H9 (cell line): ENCODE data around the gene MORC1. TPM values are rescaled to one million over a fixed set of nuclear protein-coding genes. Genes with fewer than 3 reads are reported as not detected.

Experiments used
- DNase-seq: peaks from one replicate; pipeline ENCODE4 v3.0.0-alpha.2; 2017
- H2AFZ ChIP-seq: one replicate; pipeline ENCODE4 v1.6.1; 2013; ENCODE audit warnings: mild to moderate bottlenecking, low read length, control low read depth, moderate library complexity
- H2AK5ac ChIP-seq: 2 replicates; pipeline ENCODE4 v1.6.1; 2013; ENCODE audit warnings: low read length, control low read depth, mixed read lengths; ENCODE audit not compliant: insufficient read length
- H2BK120ac ChIP-seq: one replicate; pipeline ENCODE4 v1.6.1; 2013; ENCODE audit warnings: low read depth, mild to moderate bottlenecking, low read length, control low read depth, inconsistent platforms; ENCODE audit not compliant: poor library complexity, severe bottlenecking
- H2BK12ac ChIP-seq: 2 replicates; pipeline ENCODE4 v1.6.1; 2013; ENCODE audit warnings: low read length, control low read depth, mixed read lengths, low read depth; ENCODE audit not compliant: insufficient read length
- H2BK15ac ChIP-seq: 2 replicates; pipeline ENCODE4 v1.6.1; 2013; ENCODE audit warnings: low read depth, low read length, control low read depth
- H2BK20ac ChIP-seq: one replicate; pipeline ENCODE4 v1.6.1; 2013; ENCODE audit warnings: low read depth, mild to moderate bottlenecking, low read length, control low read depth, inconsistent platforms; ENCODE audit not compliant: poor library complexity, severe bottlenecking
- H2BK5ac ChIP-seq: 2 replicates; pipeline ENCODE4 v1.6.1; 2013; ENCODE audit warnings: low read length, control low read depth, mixed read lengths; ENCODE audit not compliant: insufficient read length
- H3K14ac ChIP-seq: 2 replicates; pipeline ENCODE4 v1.6.1; 2013; ENCODE audit warnings: low read length, control low read depth; ENCODE audit not compliant: insufficient read depth
- H3K18ac ChIP-seq: 2 replicates; pipeline ENCODE4 v1.6.1; 2013; ENCODE audit warnings: low read depth, mild to moderate bottlenecking, mixed read lengths, low read length, control low read depth; ENCODE audit not compliant: insufficient read length
- H3K23ac ChIP-seq: 2 replicates; pipeline ENCODE4 v1.6.1; 2013; ENCODE audit warnings: low read length, control low read depth, mixed read lengths, low read depth; ENCODE audit not compliant: insufficient read length
- H3K23me2 ChIP-seq: 2 replicates; pipeline ENCODE4 v1.6.1; 2013; ENCODE audit warnings: low read depth, mild to moderate bottlenecking, mixed read lengths, low read length, control low read depth; ENCODE audit not compliant: insufficient read length, poor library complexity, severe bottlenecking
- H3K27ac ChIP-seq: 2 replicates; pipeline ENCODE4 v1.5.1; 2013; ENCODE audit warnings: low read length, control low read depth, mixed read lengths, low read depth; ENCODE audit not compliant: insufficient read length
- H3K27me3 ChIP-seq: 2 replicates; pipeline ENCODE4 v1.6.1; 2013; ENCODE audit warnings: low read length, control low read depth, inconsistent platforms; ENCODE audit not compliant: insufficient read depth
- H3K4ac ChIP-seq: 2 replicates; pipeline ENCODE4 v1.6.1; 2013; ENCODE audit warnings: low read depth, mild to moderate bottlenecking, control low read depth, inconsistent platforms, low read length, moderate library complexity
- H3K4me1 ChIP-seq: 2 replicates; pipeline ENCODE4 v1.6.1; 2013; ENCODE audit warnings: low read length, control low read depth, inconsistent platforms; ENCODE audit not compliant: insufficient read depth
- H3K4me2 ChIP-seq: 2 replicates; pipeline ENCODE4 v1.6.1; 2013; ENCODE audit warnings: low read length, control low read depth, mixed read lengths; ENCODE audit not compliant: insufficient read length, insufficient read depth
- H3K56ac ChIP-seq: 2 replicates; pipeline ENCODE4 v1.6.1; 2013; ENCODE audit warnings: low read depth, mild to moderate bottlenecking, mixed read lengths, low read length, control low read depth; ENCODE audit not compliant: insufficient read length
- H3K79me1 ChIP-seq: 2 replicates; pipeline ENCODE4 v1.6.1; 2013; ENCODE audit warnings: low read depth, mild to moderate bottlenecking, moderate library complexity, low read length, control low read depth, inconsistent platforms; ENCODE audit not compliant: insufficient read depth, poor library complexity, severe bottlenecking
- H3K79me2 ChIP-seq: 2 replicates; pipeline ENCODE4 v1.6.1; 2013; ENCODE audit warnings: low read length, control low read depth, inconsistent platforms; ENCODE audit not compliant: insufficient read depth
- H3K9ac ChIP-seq: 2 replicates; pipeline ENCODE4 v1.6.1; 2013; ENCODE audit warnings: low read length, control low read depth, mixed read lengths; ENCODE audit not compliant: insufficient read length; ENCODE audit errors: extremely low read depth
- H3K9me3 ChIP-seq: one replicate; pipeline ENCODE4 v1.6.1; 2013; ENCODE audit warnings: low read depth, low read length, inconsistent platforms; ENCODE audit not compliant: control insufficient read depth
- H3T11ph ChIP-seq: one replicate; pipeline ENCODE4 v1.6.1; 2013; ENCODE audit warnings: mild to moderate bottlenecking, low read length, control low read depth, inconsistent platforms
- H4K20me1 ChIP-seq: one replicate; pipeline ENCODE4 v1.6.1; 2013; ENCODE audit not compliant: control insufficient read depth, insufficient read length, insufficient read depth
- H4K5ac ChIP-seq: 2 replicates; pipeline ENCODE4 v1.6.1; 2013; ENCODE audit warnings: low read depth, mild to moderate bottlenecking, mixed read lengths, low read length, control low read depth; ENCODE audit not compliant: insufficient read length
- H4K8ac ChIP-seq: replicated peaks from 2 replicates; pipeline ENCODE4 v1.6.1; 2013; ENCODE audit warnings: low read length, control low read depth, mixed read lengths, low read depth; ENCODE audit not compliant: insufficient read length
- H4K91ac ChIP-seq: 2 replicates; pipeline ENCODE4 v1.6.1; 2013; ENCODE audit warnings: low read depth, mild to moderate bottlenecking, moderate library complexity, mixed read lengths, low read length, control low read depth; ENCODE audit not compliant: insufficient read length
- H3K27ac Mint-ChIP-seq, 3 experiments: 2 replicates in 2 of 3; 3 replicates in 1 of 3; pipeline ENCODE4 v1.8.0; 2020 to 2021; ENCODE audit warnings: mixed read lengths in 3 of 3, mild to moderate bottlenecking in 1 of 3, moderate library complexity in 1 of 3
- H3K27me3 Mint-ChIP-seq: 2 replicates; pipeline ENCODE4 v1.8.0; 2021; ENCODE audit warnings: low read depth, mild to moderate bottlenecking, moderate library complexity, mixed read lengths
- H3K36me3 Mint-ChIP-seq, 3 experiments: 2 replicates in 2 of 3; 3 replicates in 1 of 3; pipeline ENCODE4 v1.8.0; 2020 to 2021; ENCODE audit warnings: low read depth in 3 of 3, mixed read lengths in 3 of 3; ENCODE audit not compliant: insufficient read depth in 1 of 3
- H3K4me1 Mint-ChIP-seq, 2 experiments: 2 replicates each; pipeline ENCODE4 v1.8.0; 2020; ENCODE audit warnings: mixed read lengths in 2 of 2
- H3K4me3 Mint-ChIP-seq, 2 experiments: 2 replicates in 1 of 2; 3 replicates in 1 of 2; pipeline ENCODE4 v1.8.0; 2020 to 2021; ENCODE audit warnings: mild to moderate bottlenecking in 2 of 2, mixed read lengths in 2 of 2, moderate library complexity in 1 of 2
- H3K9me3 Mint-ChIP-seq, 2 experiments: 2 replicates in 1 of 2; 3 replicates in 1 of 2; pipeline ENCODE4 v1.8.0; 2020; ENCODE audit warnings: mild to moderate bottlenecking in 2 of 2, mixed read lengths in 2 of 2, moderate library complexity in 1 of 2
- CTCF ChIP-seq: fragments of 200-600 bp; sonication (generic); conservative IDR thresholded peaks from 3 replicates; pipeline ENCODE4 v1.8.0; 2021; ENCODE audit warnings: antibody characterized with exemption, mild to moderate bottlenecking
- WGBS: extraction: QIAGEN DNeasy Blood & Tissue Kit; methylation state at CpG from one replicate; pipeline ENCODE4 v1.1.7; 2013; ENCODE audit warnings: missing lambda C conversion rate, low lambda C conversion rate, mixed read lengths; ENCODE audit not compliant: insufficient read length; ENCODE audit errors: extremely low coverage; 5-methylcytosine and 5-hydroxymethylcytosine counted together
- total RNA-seq: library from RNA; stranded (reverse); gene quantifications from 2 replicates; pipeline ENCODE4 v1.2.1, GENCODE V29; 2021

Gene MORC1
- total RNA-seq, 1 experiment from 2014 or later = not detected

- Histone ChIP-seq H3K27ac (no peak overlapping the region), H3K9ac (no peak overlapping the region)
- no peak for TF ChIP-seq CTCF
These were observed 84.8 kb downstream of the MORC1 start for GRCh38 chr3:109033000-109033660.

More at GRCh38 chr3:109033000-109033660, 84.8 kb downstream of the MORC1 start:
- Histone ChIP-seq H3K79me1 (no peaks in the 10 kb centered on the region), H2BK20ac (no peak overlapping the region), H3K23me2 (no peaks in the 10 kb centered on the region), H3T11ph (no peak overlapping the region), H2BK12ac (no peak overlapping the region), H3K27me3 (no peaks in the 10 kb centered on the region), H4K20me1 (no peaks in the 10 kb centered on the region), H2AFZ (no peak overlapping the region), H4K91ac (no peak overlapping the region), H3K56ac (no peak overlapping the region), H3K14ac (no peak overlapping the region), H2BK15ac (no peak overlapping the region), H2BK5ac (no peak overlapping the region), H3K18ac (no peak overlapping the region), H3K4me1 (no peaks in the 10 kb centered on the region), H2BK120ac (no peak overlapping the region), H4K5ac (no peak overlapping the region), H3K4ac (no peak overlapping the region), H3K9me3 (no peaks in the 10 kb centered on the region), H3K79me2 (no peaks in the 10 kb centered on the region), H4K8ac (no peak overlapping the region), H3K4me2 (no peak overlapping the region), H2AK5ac (no peak overlapping the region), H3K23ac (no peak overlapping the region)
- Mint-ChIP-seq H3K4me3 (no peak overlapping the region), H3K36me3 (no peaks in the 10 kb centered on the region; a peak in 1 of 7 replicates), H3K9me3 (peaks cover 0 to 5% of the 10 kb centered on the region in 2 experiments; a peak in 2 of 5 replicates), H3K4me1 (no peaks in the 10 kb centered on the region), H3K27me3 (no peaks in the 10 kb centered on the region), H3K27ac (no peak overlapping the region)
- DNase-seq = no peak
- no CpG with 5 or more reads among the region's 3 CpGs for WGBS
